Common myeloid progenitor, CD34-positive (primary cell): ENCODE results near the gene HNRNPUL1.

ENCODE experiments used
- CTCF ChIA-PET: fragments of 350-600 bp; sonication (Branson Sonifier 250); formaldehyde crosslinking; loops from one replicate; lab custom pipeline; 2021; ENCODE audit warnings: antibody characterized with exemption; lab: Charles Lee
- POLR2A ChIA-PET: fragments of 350-600 bp; sonication (Branson Sonifier 250); formaldehyde crosslinking; loops from one replicate; lab custom pipeline; 2021; ENCODE audit warnings: antibody characterized with exemption; lab: Charles Lee
- DNase-seq, 3 donors: peaks; one replicate each; pipeline versions ENCODE4 v3.0.0 to v3.0.0-alpha.2; 2013
- H3K27ac ChIP-seq, 2 experiments: 1 replicate in 1 of 2; 2 replicates in 1 of 2; pipeline ENCODE4 v1.7.0; 2013; ENCODE audit warnings: inconsistent platforms in 2 of 2, low read length in 2 of 2, mild to moderate bottlenecking in 2 of 2, low read depth in 1 of 2, moderate library complexity in 1 of 2; ENCODE audit not compliant: severe bottlenecking in 2 of 2, insufficient read depth in 1 of 2, poor library complexity in 1 of 2
- H3K27me3 ChIP-seq, 5 experiments: replicated peaks in 2 of 5; 1 replicate in 3 of 5; 2 replicates in 2 of 5; pipeline versions ENCODE4 v1.6.1 to v1.7.0; 2013; ENCODE audit warnings: low read length in 4 of 5, mild to moderate bottlenecking in 2 of 5, moderate library complexity in 2 of 5, inconsistent platforms in 1 of 5; ENCODE audit not compliant: insufficient read depth in 5 of 5, control insufficient read depth in 4 of 5
- H3K36me3 ChIP-seq, 4 experiments: 1 replicate in 2 of 4; 2 replicates in 2 of 4; pipeline versions ENCODE4 v1.6.1 to v1.7.0; 2013; ENCODE audit warnings: low read length in 3 of 4, control low read depth in 1 of 4, mild to moderate bottlenecking in 1 of 4; ENCODE audit not compliant: control insufficient read depth in 4 of 4, insufficient read depth in 4 of 4
- H3K4me1 ChIP-seq, 4 experiments: 1 replicate in 3 of 4; 2 replicates in 1 of 4; pipeline versions ENCODE4 v1.6.1 to v1.7.1; 2013; ENCODE audit warnings: low read length in 3 of 4, mild to moderate bottlenecking in 3 of 4, control low read depth in 1 of 4, inconsistent platforms in 1 of 4, moderate library complexity in 1 of 4; ENCODE audit not compliant: control insufficient read depth in 4 of 4, insufficient read depth in 4 of 4; ENCODE audit errors: control extremely low read depth in 1 of 4
- H3K4me3 ChIP-seq, 7 experiments: 1 replicate in 4 of 7; 2 replicates in 3 of 7; pipeline versions ENCODE4 v1.5.1 to v1.7.0; 2013; ENCODE audit warnings: mild to moderate bottlenecking in 7 of 7, low read length in 6 of 7, moderate library complexity in 6 of 7, inconsistent platforms in 2 of 7, low read depth in 2 of 7, control low read depth in 1 of 7; ENCODE audit not compliant: insufficient read depth in 4 of 7, control insufficient read depth in 1 of 7; ENCODE audit errors: extremely low read depth in 1 of 7
- H3K9me3 ChIP-seq, 5 experiments: 1 replicate in 4 of 5; 2 replicates in 1 of 5; pipeline versions ENCODE4 v1.6.1 to v1.7.1; 2013; ENCODE audit warnings: low read length in 4 of 5, mild to moderate bottlenecking in 2 of 5, inconsistent platforms in 1 of 5, low read depth in 1 of 5, moderate library complexity in 1 of 5; ENCODE audit not compliant: control insufficient read depth in 4 of 5, insufficient read depth in 2 of 5; ENCODE audit errors: control extremely low read depth in 1 of 5
- WGBS: methylation state at CpG from one replicate; pipeline ENCODE4 v1.1.5; 2013; ENCODE audit not compliant: insufficient coverage; 5-methylcytosine and 5-hydroxymethylcytosine counted together

The HNRNPUL1 gene

DNA sequence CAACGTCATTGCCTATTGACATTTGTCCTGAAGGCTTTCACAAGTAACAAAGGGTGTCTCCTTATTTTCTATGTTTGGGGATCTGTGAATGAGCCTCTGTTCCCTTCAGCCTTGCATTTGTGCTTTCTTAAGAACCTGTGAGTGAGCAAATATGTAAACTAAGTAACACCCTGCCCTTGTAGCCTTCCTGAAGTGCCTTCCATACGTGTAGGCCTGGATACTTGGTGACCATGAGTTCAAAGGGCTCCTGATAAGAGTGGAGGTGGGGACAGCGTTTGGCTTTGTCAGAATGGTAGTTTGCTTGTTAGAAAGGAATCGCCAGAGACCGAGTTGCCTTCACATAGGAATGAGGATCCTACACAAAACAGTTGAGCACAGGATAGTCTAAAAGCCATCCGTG is 31.3 kb downstream of the HNRNPUL1 start:
- Histone ChIP-seq H3K27ac (peak overlapping the region; percentile 99), H3K9me3 (no peaks in the 10 kb centered on the region), H3K36me3 (peaks cover 13 to 98% (median 66%) of the 10 kb centered on the region in 4 experiments), H3K27me3 (no peaks in the 10 kb centered on the region), H3K4me3 (no peak overlapping the region), H3K4me1 (peaks cover 19 to 50% (median 43%) of the 10 kb centered on the region in 4 experiments)
- WGBS, result 100% methylated on average over 6 of the region's 6 CpGs
- no peak for DNase-seq
- CTCF ChIA-PET, result interaction anchor here (1.0 to 1.6 kb wide), 2 partner anchors 9 to 15 kb away, joined by 3 read pairs; partner anchors contain the start of gene CCDC97
- POLR2A ChIA-PET, result no interaction called here

DNA sequence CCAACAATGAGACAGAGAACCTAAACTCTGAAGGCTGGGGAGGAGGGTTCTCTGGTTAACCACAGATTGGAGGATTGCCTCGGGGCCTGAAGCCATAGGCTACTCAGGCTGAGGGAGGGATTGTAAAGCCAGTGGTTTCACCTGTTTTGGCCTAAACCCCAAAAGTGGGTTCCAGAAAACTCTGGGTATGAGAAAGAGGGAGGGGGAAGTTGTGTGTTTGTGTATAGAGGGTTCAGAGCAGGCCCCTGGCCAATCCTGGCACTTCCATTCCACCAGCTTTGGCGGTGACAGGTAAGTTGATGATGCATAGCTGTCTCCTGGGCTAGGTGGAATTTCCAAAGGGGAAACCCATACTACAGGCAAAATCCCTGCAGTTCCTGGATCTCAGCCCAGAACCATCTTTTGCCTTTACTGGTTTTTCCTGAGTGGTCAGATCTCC is 32.3 kb downstream of the HNRNPUL1 start:
- Histone ChIP-seq H3K9me3 (no peaks in the 10 kb centered on the region), H3K27ac (peak overlapping the region; percentile 99), H3K4me1 (peaks cover 26 to 59% (median 48%) of the 10 kb centered on the region in 4 experiments), H3K36me3 (peaks cover 13 to 99% (median 65%) of the 10 kb centered on the region in 4 experiments), H3K27me3 (no peaks in the 10 kb centered on the region), H3K4me3 (no peak overlapping the region)
- ChIA-PET CTCF (interaction anchor here (1.0 to 3.0 kb wide), 3 partner anchors 12 to 26 kb away, joined by 3 to 39 read pairs (median 4); partner anchors contain the start of gene CCDC97), POLR2A (interaction anchor here (3.2 kb wide), 1 partner anchor 11 kb away, joined by 15 read pairs; no protein-coding TSS in a partner anchor)
- DNase-seq, result peak in 1 of 3 donors; percentile 31
- 14% methylated on average over 1 of the region's 2 CpGs for WGBS

DNA sequence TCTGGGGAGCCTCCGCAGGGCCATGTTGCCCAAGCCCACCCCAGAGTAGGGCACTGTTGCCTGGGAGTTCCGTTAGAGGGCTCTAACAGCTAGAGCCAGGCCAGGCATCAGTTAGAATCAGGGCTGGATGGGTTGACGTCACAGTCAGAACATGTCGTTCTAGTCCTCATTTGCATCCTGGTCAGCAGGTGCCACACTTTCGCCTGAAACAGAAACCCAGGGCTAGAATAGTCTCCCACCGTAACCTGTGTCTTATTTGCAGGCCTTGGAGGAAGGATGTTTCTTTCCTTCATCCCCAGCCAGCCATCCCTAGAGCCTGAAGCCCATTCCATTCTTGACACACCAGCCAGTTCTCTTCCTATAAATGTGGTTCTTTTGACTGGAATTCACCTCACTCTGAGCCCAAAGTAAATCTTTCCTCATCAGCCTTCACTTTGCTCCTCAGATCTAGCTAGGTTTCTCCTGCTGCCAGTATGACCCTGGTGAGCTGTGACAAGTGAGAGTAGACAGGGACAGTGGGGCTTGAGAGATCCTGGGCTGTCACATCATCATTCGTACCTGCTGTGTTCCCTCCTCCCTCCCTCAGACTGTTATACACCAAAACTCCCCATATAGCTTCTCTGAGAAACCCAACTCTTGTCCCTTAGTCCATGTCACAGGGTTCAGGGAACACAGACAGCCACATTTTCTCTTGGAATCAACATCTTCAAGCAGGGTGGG is 33.6 kb downstream of the HNRNPUL1 start:
- ChIA-PET POLR2A (interaction anchor here (0.9 to 3.2 kb wide), 8 partner anchors 10 to 55 kb away, joined by 3 to 15 read pairs (median 4); partner anchors contain the start of gene HNRNPUL1), CTCF (interaction anchor here (0.7 to 3.0 kb wide), 13 partner anchors 9 to 66 kb away, joined by 3 to 39 read pairs (median 4); partner anchors contain the start of genes B9D2 and TGFB1)
- Histone ChIP-seq H3K27ac (peak overlapping the region; percentile 99), H3K4me1 (peaks cover 26 to 71% (median 55%) of the 10 kb centered on the region in 4 experiments), H3K4me3 (peak overlapping the region in 1 of 7 experiments; percentile 2), H3K36me3 (peaks cover 7 to 97% (median 62%) of the 10 kb centered on the region in 4 experiments), H3K27me3 (no peaks in the 10 kb centered on the region), H3K9me3 (no peaks in the 10 kb centered on the region)
- WGBS, result 87% methylated on average over 7 of the region's 7 CpGs
- DNase-seq, result no peak

DNA sequence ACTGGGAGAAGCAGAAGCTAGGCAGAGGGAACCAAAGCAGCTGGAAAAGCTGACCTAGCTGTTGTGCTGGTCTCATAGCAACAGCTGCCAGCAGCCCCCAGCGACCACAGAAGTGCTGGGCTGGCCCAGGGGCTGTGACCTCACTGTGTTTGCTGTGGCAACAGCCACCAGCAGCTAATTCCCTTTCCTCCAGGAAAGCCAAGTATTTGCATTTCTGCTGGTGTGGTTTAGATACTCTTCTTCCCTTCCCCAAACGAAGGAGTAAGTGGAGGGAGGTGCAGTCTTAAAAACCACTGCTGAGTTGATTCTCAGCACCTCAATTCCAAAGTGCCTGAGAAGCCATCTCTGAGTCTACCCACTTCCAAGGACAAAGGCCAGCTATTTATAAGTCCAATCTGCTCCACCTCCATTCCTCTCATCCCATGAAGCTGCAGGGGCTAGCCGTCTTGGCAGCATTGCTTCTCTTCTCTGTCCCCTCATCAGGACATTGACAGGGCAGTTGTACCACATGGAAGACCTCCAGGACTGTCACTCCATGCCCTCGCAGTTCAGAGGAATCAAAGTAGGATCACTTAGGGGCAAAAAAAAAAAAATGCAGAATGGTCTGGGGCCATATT is 34.3 kb downstream of the HNRNPUL1 start:
- WGBS, result 0% methylated on average over 1 of the region's 4 CpGs

DNA sequence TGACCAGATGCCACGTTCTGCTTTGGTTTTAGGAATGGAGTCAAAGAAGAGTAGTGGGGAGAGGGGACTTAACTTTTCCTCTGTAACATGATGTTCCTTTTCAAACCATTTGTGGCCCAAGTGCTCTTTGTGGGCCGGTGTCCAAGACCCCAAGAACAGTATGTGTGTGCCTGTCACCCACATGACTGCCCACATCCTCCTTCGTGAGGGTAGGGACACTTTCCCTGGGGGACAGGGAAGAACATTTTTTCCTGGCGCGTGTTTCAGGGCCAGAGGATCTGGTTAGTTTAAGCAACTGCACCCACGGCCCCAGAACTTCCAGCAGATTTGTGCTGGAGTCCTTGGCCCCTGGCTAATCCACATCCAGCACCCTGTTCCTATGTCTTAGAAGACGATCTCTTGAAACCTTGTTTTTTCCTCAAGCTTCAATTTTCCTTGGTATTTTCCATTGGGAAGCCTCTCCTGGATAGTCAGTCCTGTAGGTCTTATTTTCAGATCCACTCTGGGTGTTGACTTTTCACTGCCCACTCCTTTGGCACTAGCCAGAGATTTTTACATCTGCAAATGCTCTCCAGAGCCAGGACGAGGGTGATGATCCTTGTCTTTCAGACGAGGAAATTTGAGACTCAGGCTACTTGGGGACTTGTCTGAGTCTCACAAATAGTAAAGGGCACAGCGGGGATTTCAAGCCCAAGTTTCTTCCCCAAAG is 35.0 kb downstream of the HNRNPUL1 start:
- Histone ChIP-seq H3K4me3 (peak overlapping the region in 1 of 7 experiments; percentile 31), H3K4me1 (peaks cover 26 to 84% (median 60%) of the 10 kb centered on the region in 4 experiments), H3K9me3 (no peaks in the 10 kb centered on the region), H3K27ac (peak overlapping the region; percentile 99), H3K27me3 (no peaks in the 10 kb centered on the region), H3K36me3 (peaks cover 14 to 96% (median 63%) of the 10 kb centered on the region in 4 experiments)
- whole genome bisulfite sequencing, result 54% methylated on average over 9 of the region's 10 CpGs
- ChIA-PET CTCF (interaction anchor here (0.9 to 3.0 kb wide), 7 partner anchors 9 to 54 kb away, joined by 3 to 39 read pairs (median 6); partner anchors contain the start of gene TGFB1), POLR2A (interaction anchor here (0.6 to 3.2 kb wide), 7 partner anchors 9 to 527 kb away, joined by 3 to 15 read pairs (median 4); no protein-coding TSS in a partner anchor)
- peak in 1 of 3 donors; percentile 36 for DNase-seq

More for the DNA sequence above, 34.3 kb downstream of the HNRNPUL1 start:
- H3K36me3 ChIP-seq, result peaks cover 11 to 96% (median 61%) of the 10 kb centered on the region in 4 experiments
- POLR2A ChIA-PET, result interaction anchor here (0.6 to 3.2 kb wide), 10 partner anchors 9 to 528 kb away, joined by 3 to 15 read pairs (median 4); partner anchors contain the start of gene HNRNPUL1
- H3K4me1 ChIP-seq, result peaks cover 26 to 76% (median 58%) of the 10 kb centered on the region in 4 experiments
- H3K9me3 ChIP-seq, result no peaks in the 10 kb centered on the region
- CTCF ChIA-PET, result interaction anchor here (0.7 to 3.0 kb wide), 12 partner anchors 9 to 66 kb away, joined by 3 to 39 read pairs (median 4); partner anchors contain the start of genes B9D2 and TGFB1
- no peaks in the 10 kb centered on the region for H3K27me3 ChIP-seq
- peak overlapping the region; percentile 99 for H3K27ac ChIP-seq
- peak; percentile 94 to 95 (median 94) for DNase-seq
- peak overlapping the region in 2 of 7 experiments; percentile 27 to 40 for H3K4me3 ChIP-seq

DNA sequence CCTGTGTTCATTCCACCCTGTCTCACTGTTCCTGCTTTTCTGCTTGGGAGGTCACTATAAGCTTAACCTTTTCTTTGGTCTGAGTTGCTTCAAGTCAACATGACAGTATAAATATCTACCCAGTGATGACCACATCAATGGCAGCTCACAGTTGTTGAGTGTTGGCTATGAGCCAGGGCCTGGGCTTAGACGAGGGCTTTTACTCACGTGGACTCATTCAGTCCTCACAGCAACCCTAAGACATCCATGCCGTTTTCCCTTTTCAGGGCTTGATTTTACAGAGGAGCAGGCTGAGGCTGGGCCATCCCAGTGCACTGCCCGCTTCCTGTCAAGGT is 35.5 kb downstream of the HNRNPUL1 start:
- Histone ChIP-seq H3K9me3 (no peaks in the 10 kb centered on the region), H3K27me3 (no peaks in the 10 kb centered on the region), H3K4me1 (peaks cover 26 to 89% (median 62%) of the 10 kb centered on the region in 4 experiments), H3K27ac (peak overlapping the region; percentile 99), H3K4me3 (peak overlapping the region in 1 of 7 experiments; percentile 6), H3K36me3 (peaks cover 17 to 96% (median 64%) of the 10 kb centered on the region in 4 experiments)
- DNase-seq, result peak in 2 of 3 donors; percentile 56 to 57
- ChIA-PET POLR2A (no interaction called here), CTCF (interaction anchor here (1.0 to 2.8 kb wide), 5 partner anchors 9 to 52 kb away, joined by 4 to 18 read pairs (median 9); no protein-coding TSS in a partner anchor)
- WGBS, result 52% methylated on average over 4 of the region's 4 CpGs
